GM18870 (cell line): ENCODE data around the gene HDAC3.
A peak's percentile ranks its signal among the peaks of the same experiment; 100 is the strongest.

Experiments used
- ATAC-seq: cut with Tn5 transposase; IDR thresholded peaks from one replicate; pipeline ENCODE4 v1.9.1; 2021; ENCODE audit warnings: moderate library complexity; ENCODE audit not compliant: unreplicated experiment

The HDAC3 gene

GRCh38 chr5:141662028-141662427 lies 25.4 kb upstream of the HDAC3 start:
- no peak for ATAC-seq

GRCh38 chr5:141657937-141658545 lies 21.4 kb upstream of the HDAC3 start:
- peak; percentile 88 for ATAC-seq

GRCh38 chr5:141657404-141657803 lies 20.8 kb upstream of the HDAC3 start:
- ATAC-seq: no peak

GRCh38 chr5:141656396-141656795 lies 19.7 kb upstream of the HDAC3 start:
- ATAC-seq: no peak

- ATAC-seq: no peak
These were observed 18.4 kb upstream of the HDAC3 start for GRCh38 chr5:141655020-141655419.

- no peak for ATAC-seq
These were observed 17.6 kb upstream of the HDAC3 start for GRCh38 chr5:141654298-141654697.

GRCh38 chr5:141651728-141652105 lies 15.1 kb upstream of the HDAC3 start:
- no peak for ATAC-seq

- peak; percentile 78 for ATAC-seq
These were observed 14.4 kb upstream of the HDAC3 start, which contains the start of gene FCHSD1 for GRCh38 chr5:141650851-141651727. Gene FCHSD1, minus strand, starts transcription at chr5:141651418. Its CDS starts 50 bp downstream, at chr5:141651368.

GRCh38 chr5:141649972-141650371 lies 13.3 kb upstream of the HDAC3 start:
- no peak for ATAC-seq

- ATAC-seq: no peak
These were observed 12.5 kb upstream of the HDAC3 start for GRCh38 chr5:141649056-141649688.

GRCh38 chr5:141647851-141648250 lies 11.2 kb upstream of the HDAC3 start:
- no peak for ATAC-seq

GRCh38 chr5:141647242-141647641 lies 10.6 kb upstream of the HDAC3 start:
- no peak for ATAC-seq

- no peak for ATAC-seq
These were observed 9.4 kb upstream of the HDAC3 start for GRCh38 chr5:141646026-141646425.

GRCh38 chr5:141641634-141642267 lies 5.1 kb upstream of the HDAC3 start:
- ATAC-seq: peak; percentile 89

- ATAC-seq: no peak
These were observed 4.0 kb upstream of the HDAC3 start for GRCh38 chr5:141640698-141641097.

GRCh38 chr5:141640051-141640415 lies 3.4 kb upstream of the HDAC3 start:
- ATAC-seq: no peak

GRCh38 chr5:141639357-141640050 lies 2.9 kb upstream of the HDAC3 start:
- no peak for ATAC-seq

- no peak for ATAC-seq
These were observed 2.1 kb upstream of the HDAC3 start for GRCh38 chr5:141638771-141639170.

- no peak for ATAC-seq
These were observed 1.2 kb upstream of the HDAC3 start for GRCh38 chr5:141637767-141638419.

GRCh38 chr5:141637123-141637766 lies 596 bp upstream of the HDAC3 start:
- peak; percentile 2 for ATAC-seq
